Transverse colon (tissue), 4 donors: ENCODE measurements around the gene P2RX4. TPM values are rescaled to one million over a fixed set of nuclear protein-coding genes. Genes with fewer than 3 reads are reported as not detected.

Source experiments
- DNase-seq: peaks from one replicate; pipeline ENCODE4 v3.0.0-alpha.2; 2019
- H3K27ac ChIP-seq, 4 donors: fragments of 200-600 bp; sonication (generic); 2 replicates each; pipeline ENCODE4 v1.5.1; 2016 to 2018; ENCODE audit warnings: inconsistent platforms in 4 of 4
- H3K27me3 ChIP-seq: fragments of 200-600 bp; sonication (generic); 2 replicates; pipeline ENCODE4 v1.5.1; 2017; ENCODE audit warnings: inconsistent platforms
- H3K36me3 ChIP-seq, 4 donors: fragments of 200-600 bp; sonication (generic); 2 replicates each; pipeline ENCODE4 v1.5.1; 2017 to 2019; ENCODE audit warnings: inconsistent platforms in 4 of 4
- H3K4me1 ChIP-seq, 4 donors: fragments of 200-600 bp; sonication (generic); 2 replicates each; pipeline ENCODE4 v1.5.1; 2017 to 2020; ENCODE audit warnings: inconsistent platforms in 4 of 4
- H3K4me3 ChIP-seq, 4 donors: fragments of 200-600 bp; sonication (generic); 1 replicate in 1 of 4; 2 replicates in 3 of 4; pipeline versions ENCODE4 v1.5.1 to v1.6.1; 2017 to 2019; ENCODE audit warnings: inconsistent platforms in 4 of 4
- H3K9me3 ChIP-seq, 2 donors: fragments of 200-600 bp; sonication (generic); 2 replicates each; pipeline ENCODE4 v1.5.1; 2017 to 2019; ENCODE audit warnings: inconsistent platforms in 2 of 2
- EP300 ChIP-seq: sonication (generic); formaldehyde crosslinking; IDR thresholded peaks from one replicate; pipeline ENCODE4 v1.6.1; 2017; ENCODE audit warnings: antibody characterized with exemption, low read depth
- POLR2A ChIP-seq: fragments of 450-650 bp; IDR thresholded peaks from one replicate; pipeline ENCODE4 v1.6.1; 2016; ENCODE audit warnings: antibody characterized with exemption, mild to moderate bottlenecking, moderate library complexity
- POLR2AphosphoS5 ChIP-seq, 3 donors: sonication (generic); formaldehyde crosslinking; IDR thresholded peaks; one replicate each; pipeline ENCODE4 v1.6.1; 2016; ENCODE audit warnings: antibody characterized with exemption in 3 of 3
- WGBS, 2 donors: methylation state at CpG; one replicate each; pipeline ENCODE4 v1.1.5; 2018; ENCODE audit warnings: low coverage in 1 of 2; 5-methylcytosine and 5-hydroxymethylcytosine counted together
- in situ Hi-C, 4 donors: fragments of 200-750 bp; cut with MboI; loops; one replicate each; pipeline versions ENCODE4 v1.15.0 to v1.15.1; 2017; ENCODE audit warnings: low sequenced_read_pairs in 3 of 4, low pct_ligation_motif_present in 1 of 4, low pct_unique_long_range_greater_than_20kb in 1 of 4
- intact Hi-C: fragments of 100-400 bp; cut with DNase I; formaldehyde crosslinking; loops from one replicate; pipeline ENCODE4 v1.15.1; 2023; ENCODE audit warnings: low total_unique reads
- total RNA-seq, 4 donors: library from RNA; depleted of rRNA; stranded (reverse); fragments of >200 nt; gene quantifications; one replicate each; pipeline ENCODE4 v1.1.0, GENCODE V29; 2016
- TF ChIP-seq, protein P1 (sequence below), 5 experiments: fragments of 200-600 bp in 3 of 5; fragments of 450-650 bp in 2 of 5; sonication (generic) in 3 of 5; IDR thresholded peaks; 1 replicate in 2 of 5; 2 replicates in 3 of 5; pipeline ENCODE4 v1.5.1; 2016 to 2017; ENCODE audit warnings: antibody characterized with exemption in 5 of 5, inconsistent platforms in 3 of 5, mild to moderate bottlenecking in 2 of 5, moderate library complexity in 1 of 5

P2RX4 gene
- total RNA-seq, 4 donors from 2014 or later = 103 to 435 (median 217) TPM

DNA sequence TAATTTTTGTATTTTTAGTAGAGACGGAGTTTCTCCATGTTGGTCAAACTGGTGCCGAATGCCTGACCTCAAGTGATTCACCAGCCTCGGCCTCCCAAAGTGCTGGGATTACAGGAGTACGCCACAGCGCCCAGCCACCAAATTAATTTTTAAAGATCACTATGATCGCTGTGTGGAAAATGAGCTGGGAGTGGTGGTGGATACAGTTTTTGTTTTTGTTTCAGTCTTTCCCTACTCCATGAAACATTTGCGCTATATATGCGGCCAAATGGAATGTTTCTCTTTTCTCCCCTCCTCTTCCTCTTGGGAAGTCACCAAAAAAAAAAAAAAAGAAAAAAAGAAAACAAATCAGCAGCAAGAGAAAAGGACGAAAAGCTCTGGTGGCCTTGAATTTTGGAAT, 20.8 kb upstream of the P2RX4 start:
- no peak overlapping the region for H3K4me3 ChIP-seq
- intact Hi-C loops = no loop called here
- DNase-seq = no peak
- no peaks in the 10 kb centered on the region for H3K9me3 ChIP-seq
- H3K4me1 ChIP-seq = no peaks in the 10 kb centered on the region
- whole genome bisulfite sequencing, 2 donors = 92 to 93% methylated on average over 8 to 9 of the region's 9 CpGs
- in situ Hi-C loops = no loop called here
- H3K36me3 ChIP-seq = no peaks in the 10 kb centered on the region
- TF ChIP-seq, protein P1, sequence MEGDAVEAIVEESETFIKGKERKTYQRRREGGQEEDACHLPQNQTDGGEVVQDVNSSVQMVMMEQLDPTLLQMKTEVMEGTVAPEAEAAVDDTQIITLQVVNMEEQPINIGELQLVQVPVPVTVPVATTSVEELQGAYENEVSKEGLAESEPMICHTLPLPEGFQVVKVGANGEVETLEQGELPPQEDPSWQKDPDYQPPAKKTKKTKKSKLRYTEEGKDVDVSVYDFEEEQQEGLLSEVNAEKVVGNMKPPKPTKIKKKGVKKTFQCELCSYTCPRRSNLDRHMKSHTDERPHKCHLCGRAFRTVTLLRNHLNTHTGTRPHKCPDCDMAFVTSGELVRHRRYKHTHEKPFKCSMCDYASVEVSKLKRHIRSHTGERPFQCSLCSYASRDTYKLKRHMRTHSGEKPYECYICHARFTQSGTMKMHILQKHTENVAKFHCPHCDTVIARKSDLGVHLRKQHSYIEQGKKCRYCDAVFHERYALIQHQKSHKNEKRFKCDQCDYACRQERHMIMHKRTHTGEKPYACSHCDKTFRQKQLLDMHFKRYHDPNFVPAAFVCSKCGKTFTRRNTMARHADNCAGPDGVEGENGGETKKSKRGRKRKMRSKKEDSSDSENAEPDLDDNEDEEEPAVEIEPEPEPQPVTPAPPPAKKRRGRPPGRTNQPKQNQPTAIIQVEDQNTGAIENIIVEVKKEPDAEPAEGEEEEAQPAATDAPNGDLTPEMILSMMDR (IDR thresholded peaks at IDR 0.05) = no peak
- TF ChIP-seq POLR2A (no peak), POLR2AphosphoS5 (IDR thresholded peaks at IDR 0.05) (no peak)
- no peak overlapping the region for H3K27ac ChIP-seq
- H3K27me3 ChIP-seq = no peaks in the 10 kb centered on the region

DNA sequence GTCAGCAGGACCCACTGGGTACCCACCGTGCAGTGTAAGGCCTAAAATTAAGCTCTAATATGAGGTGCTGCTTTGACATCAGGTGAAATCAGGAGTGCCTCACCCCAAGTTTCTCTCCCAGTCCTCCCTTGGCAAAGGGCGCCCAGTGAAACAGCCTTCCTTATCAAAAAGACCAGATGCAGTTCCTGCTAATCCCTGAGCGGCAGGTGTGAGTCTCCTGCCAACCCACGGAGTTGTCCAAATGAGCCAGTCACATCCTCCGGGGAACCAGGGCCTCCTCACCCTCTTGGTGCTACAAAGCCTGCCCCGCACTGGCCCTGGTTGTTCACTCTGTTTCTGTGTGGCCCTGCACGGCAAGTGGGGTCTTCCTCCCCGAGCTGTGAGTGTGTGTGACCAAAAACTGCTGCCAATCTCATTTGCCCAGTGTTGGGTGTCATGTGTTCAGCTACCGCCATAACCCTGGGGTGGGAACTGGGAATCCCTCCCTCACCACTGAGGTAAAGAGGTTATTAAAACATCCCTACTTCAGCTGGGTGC, 20.2 kb upstream of the P2RX4 start:
- Histone ChIP-seq H3K9me3 (no peaks in the 10 kb centered on the region), H3K4me1 (no peaks in the 10 kb centered on the region), H3K27me3 (no peaks in the 10 kb centered on the region), H3K4me3 (no peak overlapping the region), H3K36me3 (no peaks in the 10 kb centered on the region), H3K27ac (no peak overlapping the region)
- no peak for DNase-seq
- in situ Hi-C loops = no loop called here
- TF ChIP-seq, protein P1 (IDR thresholded peaks at IDR 0.05) = no peak
- TF ChIP-seq POLR2AphosphoS5 (IDR thresholded peaks at IDR 0.05) = no peak
- TF ChIP-seq POLR2A = no peak
- TF ChIP-seq EP300 = no peak
- intact Hi-C loops = no loop called here
- WGBS, 2 donors = 70% methylated on average over 9 of the region's 9 CpGs; no CpG with 5 or more reads in 1 of the 2 donors

DNA sequence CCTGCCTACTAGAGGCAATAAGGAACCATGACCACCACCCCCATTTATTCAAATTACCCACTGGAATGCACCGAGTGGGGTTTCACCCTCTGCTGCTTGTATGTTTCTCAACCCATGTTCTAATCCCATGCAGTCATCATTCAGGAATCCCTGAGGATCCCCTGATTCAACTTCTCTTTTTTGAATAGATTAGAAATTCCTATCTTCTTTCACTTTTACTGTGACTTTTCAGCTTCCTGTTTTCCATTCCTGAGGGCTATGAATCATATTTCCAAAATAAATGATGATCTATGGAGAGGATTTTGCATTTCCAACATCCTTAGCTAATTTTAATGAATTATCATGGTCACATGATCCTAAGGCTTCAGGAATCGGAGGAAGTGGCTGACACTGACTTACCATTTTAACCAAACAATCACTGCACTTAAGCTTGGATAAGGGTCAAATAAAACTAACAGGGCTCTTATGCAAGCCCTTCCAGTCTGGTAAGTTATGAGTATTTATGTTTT, 19.4 kb upstream of the P2RX4 start:
- intact Hi-C loops = no loop called here

DNA sequence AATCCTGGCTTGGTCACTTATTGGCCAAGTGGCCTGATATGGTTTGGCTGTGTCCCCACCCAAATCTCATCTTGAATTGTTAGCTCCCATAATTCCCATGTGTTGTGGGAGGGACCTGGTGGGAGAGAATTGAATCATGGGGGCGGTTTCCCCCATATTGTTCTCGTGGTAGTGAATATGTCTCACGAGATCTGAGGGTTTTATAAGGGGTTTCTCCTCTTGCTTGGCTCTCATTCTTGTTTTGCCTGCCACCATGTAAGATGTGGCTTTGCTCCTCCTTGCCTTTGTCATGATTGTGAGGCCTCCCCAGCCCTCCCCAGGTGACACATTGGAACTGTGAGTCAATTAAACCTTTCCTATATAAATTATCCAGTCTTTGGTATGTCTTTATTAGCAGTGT, 18.8 kb upstream of the P2RX4 start:
- in situ Hi-C loops (no loop called here), intact Hi-C loops (no loop called here)
- no peak for TF ChIP-seq EP300
- no peak for TF ChIP-seq POLR2A
- no peak for TF ChIP-seq POLR2AphosphoS5 (IDR thresholded peaks at IDR 0.05)
- TF ChIP-seq, protein P1 (IDR thresholded peaks at IDR 0.05) = no peak
- Histone ChIP-seq H3K4me3 (no peak overlapping the region), H3K36me3 (no peaks in the 10 kb centered on the region), H3K9me3 (no peaks in the 10 kb centered on the region), H3K27me3 (no peaks in the 10 kb centered on the region), H3K4me1 (no peaks in the 10 kb centered on the region), H3K27ac (peak overlapping the region in 1 of 4 donors; percentile 1)
- WGBS, 2 donors = 87% methylated on average over 3 of the region's 3 CpGs; no CpG with 5 or more reads in 1 of the 2 donors
- no peak for DNase-seq

More for the DNA sequence above, 19.4 kb upstream of the P2RX4 start:
- WGBS, 2 donors = 46 to 70% methylated on average over 2 of the region's 2 CpGs
- Histone ChIP-seq H3K9me3 (no peaks in the 10 kb centered on the region), H3K4me3 (no peak overlapping the region), H3K27ac (peak overlapping the region in 1 of 4 donors; percentile 1), H3K36me3 (no peaks in the 10 kb centered on the region), H3K4me1 (no peaks in the 10 kb centered on the region), H3K27me3 (no peaks in the 10 kb centered on the region)
- in situ Hi-C loops = no loop called here
- TF ChIP-seq EP300 = no peak
- TF ChIP-seq, protein P1 (IDR thresholded peaks at IDR 0.05) = no peak
- TF ChIP-seq POLR2A = no peak
- no peak for DNase-seq
